HG02938 (cell line): ENCODE measurements around the gene TMED3.

Experiments used
- ATAC-seq: cut with Tn5 transposase; IDR thresholded peaks from one replicate; pipeline ENCODE4 v1.9.1; 2021; ENCODE audit warnings: mild to moderate bottlenecking, moderate library complexity; ENCODE audit not compliant: unreplicated experiment

The TMED3 gene

DNA sequence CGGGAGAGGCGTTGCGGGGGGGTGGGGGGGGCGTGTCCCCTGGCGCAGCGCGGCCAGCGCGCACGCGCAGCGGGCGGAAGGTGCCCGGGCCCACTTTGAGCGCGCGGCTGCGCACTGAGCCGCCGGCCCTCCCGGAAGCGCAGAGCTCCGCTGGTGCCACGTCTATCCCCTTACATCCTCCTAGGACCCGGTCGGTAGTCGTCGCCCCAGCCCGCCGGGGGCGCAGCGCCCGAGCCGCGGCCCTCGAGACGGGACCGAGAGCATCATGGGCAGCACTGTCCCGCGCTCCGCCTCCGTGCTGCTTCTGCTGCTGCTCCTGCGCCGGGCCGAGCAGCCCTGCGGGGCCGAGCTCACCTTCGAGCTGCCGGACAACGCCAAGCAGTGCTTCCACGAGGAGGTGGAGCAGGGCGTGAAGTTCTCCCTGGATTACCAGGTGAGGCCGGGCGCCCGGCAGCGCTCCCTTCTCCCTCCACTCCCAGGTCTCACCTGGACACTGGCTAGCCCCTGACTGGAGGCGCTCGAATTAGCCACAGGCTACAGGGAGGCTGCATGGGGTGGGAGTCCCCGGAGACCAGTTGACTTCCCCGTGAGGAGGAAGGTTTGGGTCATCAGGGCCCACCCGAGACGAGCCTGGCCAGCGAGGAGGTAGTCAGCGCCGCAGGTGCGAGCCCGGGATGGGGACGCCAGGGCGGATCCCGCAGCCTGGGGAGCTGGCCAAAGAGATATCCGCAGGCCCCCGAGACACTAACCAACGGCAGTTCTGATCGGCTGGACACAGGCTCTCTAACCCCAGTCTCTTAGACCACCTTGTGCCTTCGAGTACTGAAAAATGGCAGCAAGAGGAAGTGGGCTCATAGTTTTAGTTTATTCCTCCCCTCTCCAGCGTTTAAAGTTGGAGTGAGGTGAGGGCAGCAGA is at the start of gene TMED3:
TMED3 (plus strand) TSS at position 128 of the 916 bp plus-strand sequence; CDS start at position 266, 138 bp downstream.
- ATAC-seq = peak; percentile 90

DNA sequence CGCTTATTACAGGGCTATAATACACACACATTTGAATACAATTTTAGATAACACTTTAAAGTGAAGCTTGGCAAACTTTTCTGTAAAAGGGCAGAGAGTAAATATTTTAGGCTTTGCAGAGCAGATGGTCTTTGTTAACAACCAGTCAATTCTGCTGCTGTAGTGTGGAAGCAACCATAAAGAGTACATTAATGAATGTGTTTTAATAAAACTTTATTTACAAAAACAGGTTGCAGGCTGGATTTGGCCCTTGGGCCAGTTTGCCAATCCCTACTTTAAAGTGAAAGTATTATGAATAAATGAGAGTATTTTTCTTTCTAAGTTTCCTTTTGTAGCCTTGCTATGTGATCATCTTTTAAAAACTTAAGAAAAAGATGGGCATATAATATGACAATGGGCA is 49.1 kb upstream of the TMED3 start:
- ATAC-seq = no peak

DNA sequence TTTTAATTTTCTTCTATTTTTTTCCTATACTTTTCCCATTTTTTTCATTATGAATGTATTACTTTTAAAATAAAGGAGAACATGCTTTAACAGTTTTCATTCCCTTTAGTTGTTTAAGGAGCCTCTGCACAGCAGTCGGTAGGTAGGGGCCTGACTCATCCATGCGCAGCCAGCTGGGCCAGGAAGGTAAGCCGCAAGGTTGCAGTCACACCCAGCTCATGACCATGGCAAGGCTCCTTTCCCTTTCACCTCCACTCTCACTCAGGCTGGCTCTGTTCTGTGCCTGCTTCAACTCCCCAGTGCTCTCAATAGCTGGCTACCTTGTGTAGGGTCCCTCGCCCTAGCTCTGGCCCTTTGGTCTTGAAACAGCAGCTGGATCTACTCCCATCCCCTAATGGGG is 45.7 kb upstream of the TMED3 start:
- ATAC-seq = no peak

DNA sequence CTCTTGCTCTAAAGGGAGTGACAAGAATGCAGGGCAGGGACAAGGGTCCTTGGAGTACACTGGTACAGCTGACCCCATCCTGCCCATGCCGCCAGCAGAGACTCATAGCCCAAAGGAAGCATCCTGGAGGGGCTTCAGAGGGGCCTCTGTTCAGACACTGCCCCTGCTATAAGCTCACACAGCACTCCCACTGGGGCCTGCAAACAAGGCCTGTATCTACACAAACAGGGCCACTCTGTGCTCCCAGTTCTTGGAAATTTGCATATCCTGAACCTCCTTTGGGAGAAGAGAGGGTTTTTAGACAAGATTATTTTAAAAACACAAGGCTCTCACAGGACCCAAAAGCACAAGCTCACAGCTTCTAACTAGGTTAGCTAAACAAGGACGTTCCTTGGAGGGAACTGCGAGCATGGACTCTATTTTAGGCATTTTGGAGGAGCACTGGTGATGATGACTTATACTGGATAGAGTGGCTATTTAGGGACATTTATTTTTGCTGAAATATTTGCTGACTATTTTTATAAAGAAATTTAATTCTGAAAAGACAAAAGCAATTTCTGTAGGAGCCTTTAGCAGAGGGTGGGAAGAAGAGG is 44.8 kb upstream of the TMED3 start:
- ATAC-seq = no peak

DNA sequence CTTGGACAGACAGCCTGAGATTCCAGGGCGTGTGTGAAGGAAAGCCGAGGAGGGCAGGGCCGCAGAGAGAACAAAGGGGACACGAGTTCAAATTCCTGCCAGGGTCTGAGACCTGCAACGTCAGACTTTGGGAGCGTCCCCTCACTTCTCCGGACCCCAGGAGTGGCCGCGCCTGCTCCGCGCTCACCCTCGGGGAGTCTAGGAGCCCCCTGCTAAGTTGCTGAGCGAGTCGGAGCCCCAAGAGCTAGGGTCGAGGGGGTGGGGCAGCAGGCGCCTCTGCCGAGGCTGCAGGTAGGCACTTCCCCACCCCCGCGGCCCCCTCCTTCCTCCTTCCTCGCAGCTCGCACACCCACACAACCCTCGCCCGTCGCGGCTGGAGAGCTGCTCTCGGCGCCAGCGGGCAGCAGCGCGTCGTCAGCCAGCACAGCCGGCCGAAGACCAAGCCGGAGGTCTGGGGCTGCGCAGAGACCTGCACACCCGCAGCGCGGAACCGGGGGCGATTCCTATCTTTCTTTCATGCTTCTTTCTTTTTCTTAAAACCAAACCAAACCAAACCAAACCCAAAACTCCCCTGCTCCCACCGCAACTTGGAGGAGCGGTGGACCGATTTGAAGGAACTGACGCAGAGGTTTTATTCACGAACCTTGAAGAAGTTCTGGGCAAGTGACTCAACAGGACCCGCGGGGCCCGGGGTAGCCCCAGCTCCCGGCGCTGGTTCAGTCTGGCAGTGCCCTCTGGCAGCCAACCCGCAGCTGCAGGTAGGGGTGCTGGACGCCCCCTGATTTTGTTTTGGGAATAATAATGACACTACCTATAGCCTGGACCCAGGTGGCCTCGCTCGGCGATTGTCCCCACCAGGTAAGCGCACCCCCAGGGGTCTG is 28.3 kb upstream of the TMED3 start, which contains the start of gene ANKRD34C:
ANKRD34C (plus strand) TSS at position 352 of the 881 bp plus-strand sequence. CDS start 10,563 bp downstream, outside the sequence.
- no peak for ATAC-seq

DNA sequence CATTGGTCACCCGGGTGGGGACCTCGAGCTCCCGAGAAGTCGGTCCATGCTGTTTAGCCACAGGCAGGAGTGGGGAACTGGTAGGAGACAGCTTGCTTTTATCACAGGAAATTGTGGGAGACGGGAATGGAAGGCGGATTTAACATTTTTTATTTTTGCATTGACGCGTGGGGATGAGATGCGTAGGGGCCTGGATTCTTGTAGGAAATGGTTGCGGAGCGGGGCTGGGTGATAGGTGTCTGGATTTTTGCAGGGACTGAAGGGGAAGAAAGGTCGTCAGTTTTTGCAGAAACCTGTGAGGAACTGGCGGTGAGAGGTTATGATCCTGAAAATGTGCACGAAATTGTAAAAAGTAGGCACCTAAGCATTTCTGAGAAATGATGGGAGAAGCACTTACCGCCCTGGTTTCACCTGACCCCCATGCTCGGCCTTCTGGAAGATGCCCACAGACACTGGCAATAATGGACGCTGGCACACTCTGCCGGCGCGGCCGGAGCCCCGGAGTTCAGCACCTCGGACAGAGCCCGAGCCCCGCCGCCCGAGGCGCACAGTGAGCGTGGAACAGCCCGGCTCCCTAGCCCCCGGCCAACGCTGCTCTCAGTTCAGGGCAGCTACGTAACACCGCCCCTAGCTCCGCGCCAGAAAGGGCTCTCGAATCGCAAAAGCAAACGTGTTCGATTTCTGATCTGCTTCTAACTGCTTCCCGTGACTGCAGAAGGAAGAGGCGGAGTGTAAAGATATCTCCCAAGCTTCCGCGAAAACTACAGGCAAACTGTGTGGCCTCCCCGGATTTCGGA is 27.5 kb upstream of the TMED3 start:
- ATAC-seq = no peak

DNA sequence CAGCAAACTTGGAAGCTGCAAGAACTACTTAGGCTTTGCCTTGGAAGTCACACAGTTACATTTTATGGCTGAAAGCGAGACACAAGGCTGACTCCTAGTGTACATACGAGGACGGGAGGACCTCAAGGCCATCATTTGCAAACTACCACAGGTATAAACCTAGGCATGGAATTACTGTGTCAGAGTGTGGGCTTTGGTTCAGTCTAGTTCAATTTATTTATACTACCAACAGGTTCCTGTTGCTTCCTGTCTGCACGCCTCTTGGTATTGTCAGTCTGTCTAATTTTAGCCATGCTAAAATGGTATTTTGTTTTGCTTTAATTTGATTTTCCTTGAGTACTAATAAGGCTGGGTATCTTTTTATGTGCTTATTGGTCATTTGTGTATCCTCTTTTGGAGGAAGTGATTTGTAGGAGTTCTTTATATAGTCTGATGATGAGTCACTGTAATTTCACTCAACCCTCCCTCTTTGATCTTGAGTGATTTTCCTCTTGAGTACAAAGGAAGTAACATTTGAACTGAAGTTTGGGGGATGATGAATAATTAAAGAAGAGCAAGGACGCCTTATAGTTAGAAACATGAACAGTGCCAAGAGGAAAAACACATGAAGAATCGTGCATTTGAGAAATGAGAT is 20.2 kb upstream of the TMED3 start:
- ATAC-seq = no peak

DNA sequence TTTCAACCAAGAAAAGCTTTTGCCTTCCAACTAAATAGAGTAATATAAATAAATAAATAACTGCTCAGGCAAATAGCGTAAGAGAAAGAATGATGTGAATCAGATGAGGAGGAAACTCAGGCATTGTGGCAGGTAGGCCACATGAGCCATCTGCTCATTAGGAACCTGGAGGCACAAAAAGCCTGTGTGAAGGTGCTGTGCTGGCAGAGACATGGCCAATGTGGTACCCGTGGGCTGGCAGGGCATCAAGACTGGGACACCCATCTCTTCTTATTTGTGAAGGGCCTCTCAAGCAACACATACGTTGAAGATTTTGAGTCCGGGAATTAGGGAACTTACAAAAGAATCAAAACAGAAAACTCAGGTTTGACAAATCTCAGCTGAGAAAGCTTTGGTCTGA is 18.9 kb upstream of the TMED3 start:
- ATAC-seq = no peak

DNA sequence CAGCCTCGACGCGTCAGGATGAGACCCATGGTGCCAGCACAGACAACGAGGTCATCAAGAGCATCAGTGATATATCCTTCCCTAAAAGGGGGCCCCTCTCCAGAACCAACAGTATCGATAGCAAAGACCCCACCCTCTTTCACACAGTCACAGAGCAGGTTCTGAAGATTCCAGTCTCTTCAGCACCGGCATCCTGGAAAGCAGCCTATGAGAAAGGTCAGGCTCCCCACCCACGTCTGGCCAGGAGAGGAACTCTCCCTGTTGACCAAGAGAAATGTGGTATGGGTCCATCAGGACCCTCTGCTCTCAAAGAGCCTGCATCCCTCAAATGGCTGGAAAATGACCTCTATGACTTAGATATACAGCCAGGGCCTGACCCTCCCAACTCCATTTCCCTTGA is 16.8 kb upstream of the TMED3 start:
- no peak for ATAC-seq

DNA sequence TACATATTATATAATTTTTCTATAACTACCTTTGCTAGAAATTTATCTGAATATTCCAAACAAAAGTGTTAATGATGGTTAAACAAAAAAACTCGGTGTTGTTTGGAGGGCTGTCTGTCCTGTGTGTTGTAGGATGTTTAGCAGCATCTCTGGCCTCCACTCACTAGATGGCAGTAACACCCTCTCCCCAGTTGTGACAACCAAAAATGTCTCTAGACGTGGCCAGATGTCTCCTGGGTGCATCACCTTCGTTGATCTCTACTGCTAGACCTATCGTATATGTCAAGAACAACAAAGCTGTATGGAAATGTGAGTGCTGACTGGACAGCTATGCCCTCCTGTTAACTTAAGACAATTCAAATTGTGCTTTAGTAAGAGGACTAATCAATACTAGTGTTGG is 14.3 kb upstream of the TMED3 start:
- no peak for ATAC-seq

DNA sequence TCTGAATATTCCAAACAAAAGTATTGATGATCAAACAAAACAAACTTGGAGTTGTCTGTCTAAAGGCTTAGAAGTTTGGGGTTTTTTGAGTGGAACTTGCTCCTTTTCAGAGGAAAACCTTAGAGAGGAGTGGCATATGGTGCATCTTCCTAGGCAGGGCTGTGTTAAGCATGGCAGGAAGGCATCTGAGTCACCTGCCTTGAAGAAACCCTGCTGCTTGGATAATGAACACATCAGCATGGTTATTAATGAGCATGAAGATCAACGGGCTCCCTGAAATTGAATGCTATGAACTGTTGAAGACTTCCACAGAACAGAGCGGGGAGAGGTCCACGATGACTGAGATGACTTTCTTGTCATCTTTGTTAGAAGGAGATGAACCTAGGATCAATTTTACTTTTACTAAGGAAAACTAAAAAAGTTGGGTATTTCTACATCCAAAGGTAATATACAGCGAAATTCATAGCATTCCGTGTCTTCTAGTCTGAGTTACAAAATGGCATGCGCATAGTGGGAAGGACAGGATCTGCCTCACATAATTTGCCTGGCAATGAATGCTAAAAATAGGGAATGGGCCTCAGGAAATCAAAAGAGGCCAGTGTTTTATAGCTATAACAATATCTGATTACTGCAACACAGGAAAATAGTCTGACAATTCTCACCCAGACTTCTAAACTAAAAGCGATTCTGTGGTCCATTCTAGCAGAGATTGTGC is 11.6 kb upstream of the TMED3 start:
- no peak for ATAC-seq

DNA sequence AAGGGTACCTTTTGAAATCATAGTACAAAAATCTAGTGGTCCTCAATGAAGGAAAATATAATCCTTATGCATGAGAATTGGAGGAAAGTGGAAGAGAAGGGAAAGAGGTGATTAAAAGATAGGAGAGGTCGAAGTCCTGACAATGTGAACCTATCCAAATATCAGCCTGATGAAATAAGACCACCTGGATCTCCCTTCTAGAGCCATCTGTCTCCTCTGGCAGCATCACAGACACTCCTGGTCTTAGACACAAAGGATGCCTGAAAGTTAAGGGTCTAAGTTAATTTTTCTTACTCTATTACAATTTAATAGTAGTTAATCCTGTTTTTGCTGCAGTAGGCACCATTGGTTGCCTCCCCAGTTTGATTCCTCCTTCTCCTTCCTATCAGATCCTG is 11.1 kb upstream of the TMED3 start:
- ATAC-seq = no peak

DNA sequence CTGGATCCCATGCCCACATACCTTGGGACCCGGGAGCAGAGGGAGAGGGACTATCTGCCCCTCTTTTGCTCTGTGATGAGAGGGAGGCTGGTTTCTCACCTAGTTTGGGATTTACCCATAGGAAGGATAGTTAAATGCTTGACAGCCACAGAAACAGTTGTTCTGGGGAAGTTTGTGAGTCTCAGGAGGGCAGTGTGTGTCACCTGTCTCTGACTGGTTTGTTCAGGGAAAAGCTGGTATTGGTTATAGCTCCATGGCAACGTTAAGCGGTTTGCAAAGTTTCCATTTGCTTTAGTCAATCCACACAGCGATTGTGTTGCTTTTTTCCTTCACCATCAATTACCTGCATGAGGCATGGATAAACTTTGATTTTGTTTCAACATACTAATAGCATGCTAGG is 3.7 kb upstream of the TMED3 start:
- no peak for ATAC-seq

DNA sequence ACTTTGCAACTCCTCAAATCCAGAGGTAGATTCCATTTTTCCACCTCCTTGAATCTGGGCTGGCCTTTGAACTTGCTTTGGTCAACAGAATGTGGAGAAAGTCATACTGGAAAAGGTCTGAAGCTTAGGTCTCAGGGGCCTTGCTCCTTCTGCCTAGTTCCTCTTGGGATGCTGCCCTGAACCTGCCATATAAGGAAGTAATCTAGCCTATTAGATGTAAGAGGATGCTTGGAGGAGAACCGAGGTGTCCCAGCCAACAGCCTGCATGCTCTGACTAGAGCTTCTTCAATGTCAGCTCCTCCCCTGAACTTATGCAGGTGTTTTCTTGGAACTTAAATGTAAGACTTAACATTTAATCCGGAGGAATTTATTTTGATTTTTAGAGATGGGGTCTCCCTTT is 2.0 kb upstream of the TMED3 start:
- ATAC-seq = no peak

DNA sequence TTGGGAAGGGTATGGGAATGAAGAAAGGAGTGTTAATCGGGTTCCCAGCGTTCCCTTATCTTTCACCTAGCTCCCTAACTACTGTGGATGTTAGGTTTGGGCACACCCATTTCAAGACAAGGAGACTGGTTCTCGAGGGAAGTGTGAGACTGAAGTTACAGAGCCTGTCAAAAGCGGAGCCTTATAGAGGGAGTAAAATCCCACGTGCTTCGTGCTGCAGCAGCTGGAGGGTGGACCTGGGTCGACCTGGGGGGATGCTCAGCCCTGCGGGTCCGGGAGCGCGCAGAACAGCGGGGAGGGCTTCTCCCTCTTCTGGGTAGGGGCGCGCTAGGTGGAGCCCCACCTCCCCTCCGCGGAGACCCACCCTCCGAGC is 314 bp upstream of the TMED3 start:
- ATAC-seq = peak; percentile 34

DNA sequence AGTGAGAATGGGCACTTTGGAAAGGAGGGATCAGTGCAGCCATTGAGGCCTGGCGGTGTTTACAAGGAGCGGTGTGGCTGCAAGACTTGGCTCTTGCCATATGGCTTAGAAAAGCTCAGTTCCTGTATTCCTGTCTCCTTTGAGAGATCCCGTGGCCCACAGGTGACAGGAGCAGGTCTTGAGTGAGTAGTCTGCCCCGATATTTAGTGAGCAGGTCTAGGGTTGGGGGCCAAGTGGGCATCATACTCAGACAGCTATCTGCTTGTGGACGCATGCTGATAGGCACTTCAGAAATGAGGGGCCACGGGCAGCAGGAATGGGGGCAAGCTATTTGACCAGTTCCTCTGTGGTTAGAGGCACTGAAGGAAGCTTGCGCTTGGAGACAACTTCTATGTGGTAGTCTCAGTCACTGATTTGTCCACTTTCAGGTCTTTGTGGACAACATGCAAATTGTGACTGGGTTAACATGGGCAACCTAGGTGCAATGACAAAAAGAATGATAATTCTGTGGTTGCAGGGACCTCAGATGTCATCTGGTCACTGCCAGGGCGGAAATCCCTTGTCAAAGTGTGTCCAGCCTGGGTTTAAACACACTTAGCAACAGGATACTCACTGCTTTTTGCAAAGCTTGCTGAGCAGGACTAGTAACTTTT is 1.1 kb downstream of the TMED3 start:
- ATAC-seq = no peak

DNA sequence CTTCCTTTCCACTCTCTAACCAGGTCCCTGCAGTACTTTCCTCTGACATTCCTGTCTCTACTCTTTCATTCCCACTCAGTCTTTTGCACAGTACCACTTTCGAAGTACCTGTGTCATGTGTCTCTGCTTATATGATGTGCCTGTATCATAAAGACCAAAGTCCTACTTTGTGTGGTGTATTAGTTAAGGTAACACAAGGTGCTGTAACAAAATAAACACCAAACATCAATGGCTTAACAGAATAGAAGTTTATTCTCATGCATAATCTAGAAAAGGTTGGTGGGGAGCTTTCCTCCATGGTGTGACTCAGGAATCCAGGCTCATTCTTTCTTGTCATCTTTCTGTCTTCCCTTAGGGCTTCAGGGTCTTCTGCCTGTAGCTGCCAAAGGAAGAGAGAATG is 3.3 kb downstream of the TMED3 start:
- ATAC-seq = no peak

DNA sequence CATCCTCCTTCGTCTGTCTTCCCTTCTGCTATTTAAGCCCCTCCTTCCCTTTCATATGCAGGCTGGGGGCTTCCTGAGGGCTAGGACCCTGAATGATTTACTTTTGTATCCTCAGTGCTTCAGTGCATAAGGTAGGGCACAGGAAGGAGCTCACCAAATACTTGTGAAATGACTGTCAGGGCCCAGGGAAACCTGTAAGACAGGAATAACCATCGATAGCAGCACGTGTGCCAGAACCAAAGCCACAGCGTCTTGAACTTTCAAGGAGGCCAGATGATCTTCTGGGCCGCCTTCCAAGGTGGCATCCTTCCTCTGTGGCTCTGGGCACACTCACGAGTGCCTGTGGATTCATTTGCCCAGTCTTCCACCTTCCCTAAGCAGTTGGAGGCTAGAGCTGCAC is 3.9 kb downstream of the TMED3 start:
- ATAC-seq = no peak
